Mammary epithelial cell (primary cell): ENCODE measurements around the gene KIF24.
"Not testable (repeated sequence)": the region's sequence is repeated elsewhere in the genome, so short reads cannot be mapped to it uniquely, and the experiment has no call there.

Source experiments
- CTCF ChIP-seq, 2 donors: IDR thresholded peaks in 1 of 2; conservative IDR thresholded peaks in 1 of 2; 2 replicates each; pipeline ENCODE4 v1.5.1; 2011 to 2012; ENCODE audit warnings: inconsistent platforms in 2 of 2, low read length in 2 of 2, mild to moderate bottlenecking in 2 of 2, control low read depth in 1 of 2, low read depth in 1 of 2; ENCODE audit not compliant: insufficient read depth in 1 of 2; ENCODE audit errors: extremely low read depth in 1 of 2
- EZH2 ChIP-seq: IDR thresholded peaks from 2 replicates; pipeline ENCODE4 v1.6.1; 2012; ENCODE audit warnings: low read length, inconsistent platforms, borderline replicate concordance

- not testable (repeated sequence) for TF ChIP-seq CTCF (conservative IDR thresholded peaks at IDR 0.05 in 1 of 2, IDR thresholded peaks at IDR 0.05 in 1 of 2; ENCODE audit: extremely low read depth in 1 of 2, insufficient read depth in 1 of 2, low read depth in 1 of 2, low read length in 2 of 2); EZH2
These were observed 28.0 kb downstream of the KIF24 start for GRCh38 chr9:34301064-34301463.
